ENCODE measurements around the gene PXMP2.

PXMP2 gene

GRCh38 chr12:132736378-132736777 lies 49.0 kb downstream of the PXMP2 start:
- TF ChIP-seq CTCF (conservative IDR thresholded peaks at IDR 0.05) = no peak
- no peak for TF ChIP-seq ZFX (IDR thresholded peaks at IDR 0.05)
- H3K27ac ChIP-seq = no peak overlapping the region

GRCh38 chr12:132736913-132737312 lies 49.5 kb downstream of the PXMP2 start:
- H3K27ac ChIP-seq = no peak overlapping the region
- TF ChIP-seq CTCF (conservative IDR thresholded peaks at IDR 0.05) (no peak), ZFX (IDR thresholded peaks at IDR 0.05) (no peak)

- TF ChIP-seq ZFX (IDR thresholded peaks at IDR 0.05) = no peak
- no peak for TF ChIP-seq CTCF (conservative IDR thresholded peaks at IDR 0.05)
- H3K27ac ChIP-seq = no peak overlapping the region
These were observed 52.4 kb downstream of the PXMP2 start for GRCh38 chr12:132739600-132740312.

GRCh38 chr12:132740313-132740646 lies 52.9 kb downstream of the PXMP2 start:
- no peak for TF ChIP-seq CTCF (conservative IDR thresholded peaks at IDR 0.05)
- TF ChIP-seq ZFX (IDR thresholded peaks at IDR 0.05) = no peak
- no peak overlapping the region for H3K27ac ChIP-seq

- no peak overlapping the region for H3K27ac ChIP-seq
- no peak for TF ChIP-seq CTCF (conservative IDR thresholded peaks at IDR 0.05)
- no peak for TF ChIP-seq ZFX (IDR thresholded peaks at IDR 0.05)
These were observed 53.3 kb downstream of the PXMP2 start for GRCh38 chr12:132740652-132741051.

GRCh38 chr12:132741620-132742019 lies 54.2 kb downstream of the PXMP2 start:
- no peak overlapping the region for H3K27ac ChIP-seq
- no peak for TF ChIP-seq CTCF (conservative IDR thresholded peaks at IDR 0.05)
- TF ChIP-seq ZFX (IDR thresholded peaks at IDR 0.05) = no peak

- no peak overlapping the region for H3K27ac ChIP-seq
- TF ChIP-seq CTCF (conservative IDR thresholded peaks at IDR 0.05) (no peak), ZFX (IDR thresholded peaks at IDR 0.05) (no peak)
These were observed 56.4 kb downstream of the PXMP2 start for GRCh38 chr12:132743831-132744230.
